ENCODE results near the gene C11orf21.
"Not testable (repeated sequence)": the region's sequence is repeated elsewhere in the genome, so short reads cannot be mapped to it uniquely, and the experiment has no call there.

Gene C11orf21

GRCh38 chr11:2301631-2302305 is at the start of gene C11orf21, which contains the start of gene TSPAN32:
Gene C11orf21, minus strand, starts transcription at chr11:2301918. Its CDS starts 110 bp downstream, at chr11:2301808.
Gene TSPAN32, plus strand, starts transcription at chr11:2302013. Its CDS starts 137 bp downstream, at chr11:2302150.
- DNase-seq: peak; percentile 91

- no peak for DNase-seq
Observed at GRCh38 chr11:2348986-2349385, 47.3 kb upstream of the C11orf21 start.

- no peak for DNase-seq
Observed at GRCh38 chr11:2347308-2347830, 45.7 kb upstream of the C11orf21 start.

GRCh38 chr11:2346586-2347307 is 45.0 kb upstream of the C11orf21 start:
- DNase-seq: no peak

DNA sequence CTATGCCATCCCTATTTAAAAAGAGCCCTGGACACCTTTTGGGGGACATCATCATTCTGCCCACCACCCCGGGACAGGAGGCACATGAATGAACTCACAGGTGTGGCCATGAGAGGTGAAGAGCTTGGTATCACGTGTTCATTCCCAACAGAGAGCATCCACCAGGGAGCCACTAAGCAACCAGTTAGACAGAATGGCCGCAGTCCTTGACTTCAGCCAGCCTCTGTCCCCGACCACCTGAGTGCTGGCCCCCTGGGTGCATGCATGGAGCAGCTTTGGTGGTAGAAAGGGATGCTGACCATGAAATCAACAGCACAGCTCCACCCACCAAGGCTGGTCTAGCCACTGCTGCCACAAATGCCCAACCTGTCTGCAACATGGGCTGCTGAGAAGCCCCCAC is 44.3 kb upstream of the C11orf21 start:
- DNase-seq: no peak

GRCh38 chr11:2345050-2345449 is 43.3 kb upstream of the C11orf21 start:
- no peak for DNase-seq

DNA sequence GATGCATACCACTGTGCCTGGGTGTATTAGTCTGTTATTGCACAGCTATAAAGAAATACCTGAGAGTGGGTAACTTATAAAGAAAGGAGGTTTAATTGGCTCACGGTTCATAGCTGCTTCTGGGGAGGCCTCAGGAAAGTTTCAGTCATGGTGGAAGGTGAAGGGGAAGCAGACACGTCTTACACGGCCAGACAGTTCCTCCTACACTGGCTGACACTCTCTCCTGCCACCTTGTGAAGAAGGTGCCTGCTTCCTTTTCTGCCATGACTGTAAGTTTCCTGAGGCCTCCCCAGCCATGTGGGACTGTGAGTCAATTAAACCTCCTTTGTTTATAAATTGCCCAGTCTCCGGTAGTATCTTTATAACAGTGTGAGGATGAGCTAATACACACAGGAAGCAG is 41.8 kb upstream of the C11orf21 start:
- no peak for DNase-seq

DNA sequence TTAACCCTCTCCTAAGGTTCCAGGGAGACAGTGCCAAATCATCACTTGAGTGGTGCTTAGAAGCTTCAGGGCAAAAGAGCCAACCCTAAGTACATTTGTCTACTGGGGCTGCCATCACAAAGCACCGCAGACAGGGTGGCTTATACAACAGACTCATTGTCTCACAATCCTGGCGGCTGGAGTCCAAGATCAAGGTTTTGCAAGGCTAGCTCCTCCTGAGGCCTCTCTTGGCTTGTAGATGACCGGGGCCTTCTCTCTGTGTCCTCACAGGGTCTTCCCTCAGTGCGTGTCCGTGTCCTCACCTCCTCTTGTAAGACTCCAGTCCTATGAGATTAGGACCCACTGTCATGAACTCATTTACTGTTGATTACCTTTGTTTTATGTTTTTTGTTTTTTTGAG is 41.3 kb upstream of the C11orf21 start:
- DNase-seq: no peak

DNA sequence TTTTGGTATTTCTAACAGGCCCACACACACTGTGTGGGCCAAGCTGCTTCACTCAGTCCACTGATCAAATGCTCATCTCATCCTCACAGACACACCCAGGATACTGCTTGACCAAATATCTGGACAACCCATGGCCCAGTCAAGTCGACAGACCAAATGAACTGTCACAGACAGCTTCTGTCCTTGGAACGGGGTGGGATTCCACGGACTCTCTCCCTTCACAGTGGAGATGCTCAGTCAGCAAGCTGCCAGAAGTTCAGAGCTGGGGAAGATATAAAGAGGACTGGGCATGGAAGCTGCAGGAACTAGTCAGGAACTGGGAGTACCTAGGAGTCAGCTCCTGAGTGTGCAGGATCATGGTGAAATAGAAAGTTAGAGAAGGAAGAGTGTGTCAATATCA is 40.8 kb upstream of the C11orf21 start:
- DNase-seq: no peak

DNA sequence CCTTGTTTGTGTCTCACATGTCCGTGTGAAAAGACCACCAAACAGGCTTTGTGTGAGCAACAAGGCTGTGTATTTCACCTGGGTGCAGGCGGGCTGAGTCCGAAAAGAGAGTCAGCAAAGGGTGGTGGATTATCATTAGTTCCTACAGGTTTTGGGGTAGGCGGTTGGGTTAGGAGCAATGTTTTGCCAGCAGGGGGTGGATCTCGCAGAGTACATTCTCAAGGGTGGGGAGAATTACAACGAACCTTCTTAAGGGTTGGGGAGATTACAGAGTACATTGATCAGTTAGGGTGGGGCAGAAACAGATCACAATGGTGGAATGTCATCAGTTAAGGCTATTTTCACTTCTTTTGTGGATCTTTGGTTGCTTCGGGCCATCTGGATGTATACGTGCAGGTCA is 37.0 kb upstream of the C11orf21 start:
- DNase-seq: not testable (repeated sequence)

GRCh38 chr11:2335286-2335685 is 33.6 kb upstream of the C11orf21 start:
- not testable (repeated sequence) for DNase-seq

DNA sequence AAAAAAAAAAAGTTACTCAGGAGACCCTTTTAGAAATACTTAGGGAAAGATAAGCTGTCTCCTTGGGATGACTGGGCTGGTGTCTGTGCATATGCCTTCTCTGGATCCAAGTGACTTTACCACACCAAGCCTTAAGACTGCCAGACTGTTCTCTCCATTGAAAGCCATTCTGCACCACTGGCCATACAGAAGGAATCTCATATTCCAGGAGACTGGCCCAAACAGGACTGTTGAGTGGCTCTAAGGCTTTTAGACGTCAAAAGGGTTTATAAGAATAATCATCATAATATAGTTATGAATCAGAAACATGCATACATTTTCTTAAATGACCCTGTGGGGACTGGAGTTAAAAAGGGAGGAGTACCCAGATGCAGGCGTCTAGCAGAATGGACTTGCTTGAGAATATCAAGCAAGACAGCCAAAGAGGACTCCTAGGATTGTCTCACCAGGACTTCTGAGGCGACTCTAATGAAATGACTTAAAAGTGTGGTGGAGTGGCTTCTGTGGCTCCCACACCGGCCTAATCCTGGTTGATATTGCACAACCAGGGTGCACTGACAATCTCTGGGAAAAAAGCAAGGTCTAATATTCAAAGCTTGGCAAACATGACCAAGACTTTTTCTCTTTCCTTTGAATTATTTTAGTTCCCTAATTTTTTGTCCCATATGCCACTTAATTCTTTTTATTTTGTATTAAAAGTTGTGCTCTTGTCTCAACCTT is 31.9 kb upstream of the C11orf21 start:
- DNase-seq: not testable (repeated sequence)

- not testable (repeated sequence) for DNase-seq
Observed at GRCh38 chr11:2332569-2332968, 30.9 kb upstream of the C11orf21 start.

GRCh38 chr11:2331404-2331803 is 29.7 kb upstream of the C11orf21 start:
- no peak for DNase-seq

GRCh38 chr11:2330696-2331095 is 29.0 kb upstream of the C11orf21 start:
- DNase-seq: no peak

DNA sequence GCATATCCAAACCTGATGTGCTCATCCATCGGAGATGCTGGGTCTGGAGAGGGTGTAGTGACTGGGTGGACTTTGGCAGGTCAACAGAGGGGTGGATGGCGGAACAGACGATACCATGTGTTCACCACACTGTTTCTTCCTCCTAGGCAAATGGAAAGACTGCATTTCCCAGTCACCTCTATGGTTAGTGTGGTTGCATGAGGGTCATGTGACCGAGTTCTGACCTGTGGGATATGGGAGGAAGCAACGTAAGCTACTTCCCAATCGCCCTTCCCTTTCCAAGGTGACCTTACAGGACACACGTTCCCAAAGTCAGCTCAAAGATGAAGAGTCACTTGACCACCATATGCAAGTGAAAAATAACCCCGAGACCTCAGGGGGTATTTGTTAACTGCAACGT is 27.8 kb upstream of the C11orf21 start:
- no peak for DNase-seq

- no peak for DNase-seq
Observed at GRCh38 chr11:2328656-2329354, 27.1 kb upstream of the C11orf21 start.

GRCh38 chr11:2328021-2328420 is 26.3 kb upstream of the C11orf21 start:
- no peak for DNase-seq

DNA sequence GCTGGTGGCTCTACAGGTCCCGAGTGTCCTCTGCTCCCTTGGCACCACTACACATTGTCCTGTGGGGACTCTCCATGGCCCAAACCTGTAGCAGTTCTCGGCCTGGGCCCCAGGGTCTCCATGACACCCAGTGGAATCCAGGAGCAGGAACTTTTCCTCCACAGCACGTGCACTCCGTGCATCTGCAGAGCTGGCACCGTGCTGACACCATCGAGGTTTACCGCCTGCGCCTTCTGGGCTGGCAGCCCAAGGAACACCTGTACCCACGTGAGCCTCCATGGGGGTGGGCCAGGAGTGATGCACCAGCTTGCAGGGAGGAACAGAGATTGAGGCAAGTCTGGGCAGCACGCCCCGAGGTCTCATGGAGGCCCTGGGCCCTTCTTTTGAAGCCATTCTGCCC is 25.3 kb upstream of the C11orf21 start:
- DNase-seq: no peak

GRCh38 chr11:2325719-2326118 is 24.0 kb upstream of the C11orf21 start:
- DNase-seq: no peak

DNA sequence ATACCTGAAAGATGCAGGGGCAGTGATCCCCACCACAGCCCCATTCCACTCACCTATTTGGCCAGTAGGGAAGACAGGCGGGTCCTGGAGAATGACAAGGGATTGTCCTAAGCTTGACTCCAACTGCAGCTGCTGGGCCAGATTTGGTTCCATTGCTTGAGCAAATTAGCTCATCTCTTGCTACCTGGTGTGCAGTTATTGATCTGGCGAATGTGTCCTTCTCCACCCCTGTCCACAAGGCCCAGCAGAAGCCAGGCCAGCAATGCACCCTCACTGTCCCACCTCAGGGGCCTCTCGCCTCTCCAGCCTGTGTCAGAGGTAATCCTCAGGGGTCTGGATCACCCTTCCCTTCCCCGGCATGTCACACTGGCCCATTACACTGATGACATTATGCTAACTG is 23.4 kb upstream of the C11orf21 start:
- DNase-seq: no peak

- DNase-seq: no peak
Observed at GRCh38 chr11:2321311-2321683, 19.6 kb upstream of the C11orf21 start.

Data from MV-4-11 (cell line).